MCF 10A (cell line): ENCODE data around the gene ELFN2. TPM values are rescaled to one million over a fixed set of nuclear protein-coding genes. Genes with fewer than 3 reads are reported as not detected.
"Not testable (repeated sequence)": the region's sequence is repeated elsewhere in the genome, so short reads cannot be mapped to it uniquely, and the experiment has no call there.

ENCODE experiments used
- BruUV-seq: library from RNA; stranded (reverse); fragments of 400-500 nt; replicated peaks from 2 replicates; lab custom pipeline; 2021; lab: Mats Ljungman, UMichigan
- CTCF ChIA-PET: fragments of 300-600 bp; sonication (Branson Sonifier 250); formaldehyde crosslinking; extraction: SDS; loops from one replicate; lab custom pipeline; 2021; ENCODE audit warnings: antibody characterized with exemption, inconsistent platforms; lab: Yijun Ruan, JAX
- POLR2A ChIA-PET: fragments of 300-600, 350-650 bp; sonication (Branson Sonifier 250); formaldehyde crosslinking; extraction: SDS; loops from one replicate; lab custom pipeline; 2020; ENCODE audit warnings: antibody characterized with exemption, inconsistent platforms; lab: Yijun Ruan, JAX
- DNase-seq: peaks from one replicate; pipeline ENCODE4 v3.0.0-alpha.2; 2018; ENCODE audit not compliant: unreplicated experiment
- H3K27ac Mint-ChIP-seq: one replicate; pipeline ENCODE4 v1.8.0; 2022; ENCODE audit warnings: mild to moderate bottlenecking, low read depth, mixed read lengths; ENCODE audit not compliant: unreplicated experiment
- H3K27me3 Mint-ChIP-seq: one replicate; pipeline ENCODE4 v1.8.0; 2022; ENCODE audit warnings: mixed read lengths; ENCODE audit not compliant: insufficient read depth, unreplicated experiment
- H3K36me3 Mint-ChIP-seq: one replicate; pipeline ENCODE4 v1.8.0; 2022; ENCODE audit warnings: mild to moderate bottlenecking, moderate library complexity, mixed read lengths; ENCODE audit not compliant: insufficient read depth, unreplicated experiment
- H3K4me1 Mint-ChIP-seq: one replicate; pipeline ENCODE4 v1.8.0; 2022; ENCODE audit warnings: mixed read lengths; ENCODE audit not compliant: insufficient read depth, unreplicated experiment
- H3K4me3 Mint-ChIP-seq: one replicate; pipeline ENCODE4 v1.8.0; 2022; ENCODE audit warnings: mild to moderate bottlenecking, moderate library complexity, mixed read lengths; ENCODE audit not compliant: unreplicated experiment
- H3K9me3 Mint-ChIP-seq: one replicate; pipeline ENCODE4 v1.8.0; 2022; ENCODE audit warnings: mixed read lengths; ENCODE audit not compliant: unreplicated experiment
- intact Hi-C: fragments of 100-400 bp; cut with micrococcal nuclease; formaldehyde crosslinking; loops from 2 replicates; pipeline ENCODE4 v1.14.1; 2022
- total RNA-seq: library from RNA; stranded (reverse); gene quantifications from 2 replicates; pipeline ENCODE4 v1.2.3, GENCODE V29; 2022
- TF ChIP-seq, protein P1 (sequence below): fragments of 200-600 bp; IDR thresholded peaks from one replicate; pipeline ENCODE4 v1.8.0; 2022; ENCODE audit warnings: antibody characterized with exemption, mild to moderate bottlenecking; ENCODE audit not compliant: unreplicated experiment

ELFN2 gene
- total RNA-seq, 1 experiment from 2014 or later: 4.2 TPM

DNA sequence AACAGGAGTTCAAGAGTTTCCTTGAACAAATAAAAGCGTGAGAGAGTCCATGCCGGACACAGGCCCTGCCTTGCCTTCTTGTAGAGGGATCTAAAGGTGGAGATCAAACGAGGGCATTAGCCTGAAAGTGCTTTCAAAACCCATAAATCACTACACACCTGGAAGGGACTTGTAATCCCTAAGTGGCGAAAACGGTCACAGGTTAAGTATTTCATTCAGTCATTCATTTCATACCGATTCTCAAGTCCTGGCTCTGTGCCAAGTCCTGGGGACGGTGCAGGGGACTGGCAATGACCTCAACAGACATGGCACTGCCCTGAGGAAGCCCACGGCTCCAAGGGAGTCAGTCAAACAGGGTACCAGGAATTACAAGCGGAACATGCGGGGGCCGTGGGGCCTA is 26.6 kb downstream of the ELFN2 start:
- intact Hi-C loops: no loop called here
- TF ChIP-seq, protein P1, sequence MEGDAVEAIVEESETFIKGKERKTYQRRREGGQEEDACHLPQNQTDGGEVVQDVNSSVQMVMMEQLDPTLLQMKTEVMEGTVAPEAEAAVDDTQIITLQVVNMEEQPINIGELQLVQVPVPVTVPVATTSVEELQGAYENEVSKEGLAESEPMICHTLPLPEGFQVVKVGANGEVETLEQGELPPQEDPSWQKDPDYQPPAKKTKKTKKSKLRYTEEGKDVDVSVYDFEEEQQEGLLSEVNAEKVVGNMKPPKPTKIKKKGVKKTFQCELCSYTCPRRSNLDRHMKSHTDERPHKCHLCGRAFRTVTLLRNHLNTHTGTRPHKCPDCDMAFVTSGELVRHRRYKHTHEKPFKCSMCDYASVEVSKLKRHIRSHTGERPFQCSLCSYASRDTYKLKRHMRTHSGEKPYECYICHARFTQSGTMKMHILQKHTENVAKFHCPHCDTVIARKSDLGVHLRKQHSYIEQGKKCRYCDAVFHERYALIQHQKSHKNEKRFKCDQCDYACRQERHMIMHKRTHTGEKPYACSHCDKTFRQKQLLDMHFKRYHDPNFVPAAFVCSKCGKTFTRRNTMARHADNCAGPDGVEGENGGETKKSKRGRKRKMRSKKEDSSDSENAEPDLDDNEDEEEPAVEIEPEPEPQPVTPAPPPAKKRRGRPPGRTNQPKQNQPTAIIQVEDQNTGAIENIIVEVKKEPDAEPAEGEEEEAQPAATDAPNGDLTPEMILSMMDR: no peak
- ChIA-PET POLR2A (no interaction called here), CTCF (no interaction called here)
- Mint-ChIP-seq H3K4me1 (no peaks in the 10 kb centered on the region), H3K27me3 (no peaks in the 10 kb centered on the region), H3K36me3 (peaks cover 7% of the 10 kb centered on the region), H3K27ac (no peak overlapping the region), H3K4me3 (no peak overlapping the region), H3K9me3 (no peaks in the 10 kb centered on the region)
- DNase-seq: no peak
- no TSS peak for BruUV-seq

DNA sequence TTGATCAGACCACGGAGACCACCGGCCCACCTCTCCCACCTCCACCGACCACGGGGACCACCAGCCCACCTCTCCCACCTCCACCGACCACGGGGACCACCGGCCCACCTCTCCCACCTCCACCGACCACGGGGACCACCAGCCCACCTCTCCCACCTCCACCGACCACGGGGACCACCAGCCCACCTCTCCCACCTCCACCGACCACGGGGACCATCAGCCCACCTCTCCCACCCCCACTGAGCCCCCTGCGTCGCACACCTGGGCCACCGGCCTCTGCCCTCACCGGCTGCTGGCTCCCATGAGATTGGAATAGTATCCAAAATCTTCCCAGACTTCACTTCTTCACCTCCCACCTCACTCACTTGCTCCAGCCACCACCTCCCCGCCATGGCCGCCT is 27.8 kb downstream of the ELFN2 start:
- CTCF ChIA-PET: interaction anchor here (0.5 to 0.6 kb wide), 2 partner anchors 197 to 1370 kb away, joined by 3 to 5 read pairs; no protein-coding TSS in a partner anchor
- POLR2A ChIA-PET, DNase-seq: not testable (repeated sequence)

DNA sequence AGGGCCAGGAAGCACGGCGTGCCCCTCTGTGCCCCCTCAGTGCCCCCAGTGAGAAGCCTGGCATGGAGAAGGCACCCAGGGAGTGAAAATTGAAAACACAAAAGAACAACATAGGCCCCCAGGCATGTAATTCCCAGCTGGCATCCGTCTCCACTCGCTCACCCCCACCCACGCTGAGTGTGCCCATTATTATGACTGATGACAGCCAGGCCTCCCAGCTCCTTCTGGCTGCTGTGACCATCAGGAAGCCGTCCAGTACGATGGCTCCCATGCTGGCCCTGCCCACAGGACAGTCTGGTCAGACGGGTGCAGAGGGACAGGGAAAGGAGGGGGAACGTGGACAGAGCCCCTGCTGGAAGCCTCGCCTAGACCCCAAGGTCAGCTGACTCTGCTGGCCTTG is 30.1 kb downstream of the ELFN2 start:
- no peak for DNase-seq
- CTCF ChIA-PET: no interaction called here

More for the DNA sequence above, 27.8 kb downstream of the ELFN2 start:
- intact Hi-C loops, BruUV-seq, H3K9me3 Mint-ChIP-seq, H3K27ac Mint-ChIP-seq, H3K4me1 Mint-ChIP-seq, H3K36me3 Mint-ChIP-seq, H3K4me3 Mint-ChIP-seq, H3K27me3 Mint-ChIP-seq: not testable (repeated sequence)

DNA sequence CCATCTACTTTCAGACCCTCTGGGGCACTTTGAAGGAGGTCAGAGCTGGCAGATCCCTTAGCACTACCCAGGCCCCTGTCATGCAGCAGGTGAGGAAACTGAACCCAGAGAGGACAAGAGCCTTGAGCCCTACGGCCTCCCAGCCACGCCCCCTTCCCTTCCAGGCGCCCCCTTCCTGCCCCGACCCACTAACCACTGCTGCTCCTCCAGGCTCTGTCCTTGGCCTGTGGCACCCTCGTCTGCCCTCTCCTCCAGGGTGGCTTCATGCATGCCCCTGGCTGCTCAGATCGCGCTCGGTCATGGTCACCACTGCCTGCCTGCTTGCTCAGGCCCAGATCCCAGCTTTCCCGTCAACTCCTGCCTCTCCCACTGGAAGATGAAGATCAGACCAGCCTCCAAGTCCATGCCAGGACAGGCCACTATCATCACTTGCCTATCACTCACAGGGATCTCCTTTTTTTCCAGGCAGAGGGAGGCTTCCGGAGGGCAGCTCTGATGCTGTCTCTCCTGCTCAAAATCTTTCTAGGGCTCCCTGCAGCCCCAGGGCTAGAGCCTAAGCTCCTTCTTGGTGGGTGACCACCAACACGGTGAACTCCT is 30.7 kb downstream of the ELFN2 start:
- Mint-ChIP-seq H3K4me1 (no peaks in the 10 kb centered on the region), H3K27me3 (no peaks in the 10 kb centered on the region), H3K27ac (no peak overlapping the region), H3K36me3 (peaks cover 7% of the 10 kb centered on the region), H3K9me3 (no peaks in the 10 kb centered on the region), H3K4me3 (no peak overlapping the region)
- TF ChIP-seq, protein P1: no peak
- ChIA-PET CTCF (interaction anchor here (0.6 to 1.0 kb wide), 2 partner anchors 9 to 130 kb away, joined by 3 read pairs; no protein-coding TSS in a partner anchor), POLR2A (no interaction called here)
- DNase-seq: no peak
- BruUV-seq: no TSS peak
- intact Hi-C loops: no loop called here

More for the DNA sequence above, 30.1 kb downstream of the ELFN2 start:
- intact Hi-C loops: no loop called here
- TF ChIP-seq, protein P1: no peak
- H3K4me3 Mint-ChIP-seq: no peak overlapping the region
- no TSS peak for BruUV-seq
- H3K9me3 Mint-ChIP-seq: no peaks in the 10 kb centered on the region
- H3K4me1 Mint-ChIP-seq: no peaks in the 10 kb centered on the region
- POLR2A ChIA-PET: no interaction called here
- no peak overlapping the region for H3K27ac Mint-ChIP-seq
- no peaks in the 10 kb centered on the region for H3K27me3 Mint-ChIP-seq
- peaks cover 7% of the 10 kb centered on the region for H3K36me3 Mint-ChIP-seq
